Forelimb muscle (tissue), 1 donor: Measurements from ENCODE around the gene SAMD4A. TPM values are rescaled to one million over a fixed set of nuclear protein-coding genes. Genes with fewer than 3 reads are reported as not detected.

Source experiments
- DNase-seq: peaks from one replicate; pipeline ENCODE4 v3.0.0-alpha.2; 2013; ENCODE audit warnings: low read depth
- polyA plus RNA-seq: library from polyadenylated mRNA; unstranded; fragments of 120-200 nt; gene quantifications from one replicate; pipeline ENCODE4 v1.2.1, GENCODE V29; 2013; ENCODE audit not compliant: insufficient read length

SAMD4A gene
- polyA plus RNA-seq, 1 donor: 65.1 TPM

DNA sequence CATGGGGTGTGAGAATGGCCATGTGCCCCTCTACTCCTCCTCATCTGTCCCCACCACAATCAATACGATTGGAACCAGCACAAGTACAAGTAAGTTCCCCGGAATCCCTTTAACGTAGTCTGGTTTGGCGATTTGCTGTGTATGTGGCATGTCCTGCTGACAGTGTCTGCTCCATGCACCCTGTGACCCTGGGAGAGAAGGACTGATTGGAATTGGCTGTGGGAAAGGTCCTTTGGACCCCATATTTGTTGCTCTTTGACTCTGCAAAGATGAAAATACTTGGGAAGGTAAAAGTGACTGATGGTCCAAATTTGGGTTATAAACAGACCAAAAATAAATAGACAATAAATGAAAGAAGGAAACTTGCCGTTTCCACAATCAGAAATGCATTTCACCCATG is 135.6 kb downstream of the SAMD4A start:
- DNase-seq: no peak

DNA sequence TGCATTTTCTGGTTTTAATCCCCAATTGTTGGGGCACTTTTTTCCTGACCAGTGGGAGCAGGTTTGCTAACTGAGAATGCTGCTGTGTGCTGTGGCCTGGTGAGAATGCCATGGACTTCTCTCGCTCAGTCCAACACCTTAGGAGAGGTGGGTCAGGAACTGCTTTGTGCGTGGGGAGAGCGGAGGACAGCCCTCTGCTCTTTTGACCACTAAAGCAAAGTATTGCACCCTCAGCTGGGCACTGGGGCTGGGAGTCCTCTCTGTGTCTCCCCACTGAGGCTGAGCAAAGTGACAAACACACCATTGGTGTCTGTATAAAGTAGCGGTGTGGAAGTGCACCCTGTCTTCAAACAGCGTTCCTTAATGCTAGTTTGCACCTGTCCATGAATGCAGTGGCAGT is 136.2 kb downstream of the SAMD4A start:
- no peak for DNase-seq

DNA sequence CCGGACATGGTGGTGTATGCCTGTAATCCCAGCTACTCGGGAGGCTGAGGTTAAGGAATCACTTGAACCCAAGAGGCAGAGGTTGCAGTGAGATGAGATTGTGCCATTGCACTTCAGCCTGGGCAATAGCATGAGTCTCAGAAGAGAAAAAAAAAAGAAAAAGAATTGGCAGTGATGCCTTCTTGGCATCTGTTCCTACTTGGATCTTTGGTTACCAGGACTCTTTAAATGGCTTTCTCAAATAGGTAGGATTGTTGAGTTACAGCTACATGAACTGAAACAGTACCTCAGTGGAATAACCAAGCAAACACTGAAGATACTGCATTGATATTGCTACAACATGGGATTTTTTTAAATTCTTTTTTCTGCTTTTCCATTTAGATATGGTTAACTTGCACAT is 136.8 kb downstream of the SAMD4A start:
- DNase-seq: no peak

- no peak for DNase-seq
Observed at GRCh38 chr14:54704768-54705167, 137.8 kb downstream of the SAMD4A start.

DNA sequence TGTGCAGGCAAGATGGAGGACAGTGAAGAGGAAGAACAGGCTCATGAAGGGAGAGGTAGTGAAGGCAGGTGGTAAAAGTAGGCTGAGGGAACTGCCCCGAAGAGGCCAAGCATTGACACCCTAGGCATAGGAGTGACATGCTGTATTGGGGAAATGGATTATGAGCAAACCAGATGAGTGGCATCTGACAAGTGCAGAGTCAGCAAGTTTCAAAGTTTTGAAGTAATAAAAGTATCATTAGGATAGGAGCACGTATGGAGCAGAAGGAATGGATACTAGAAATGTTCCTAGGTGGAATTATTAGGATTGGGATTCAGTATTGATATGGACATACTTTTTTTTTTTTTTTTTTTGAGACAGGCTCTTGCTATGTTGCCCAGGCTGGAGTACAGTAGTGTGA is 139.8 kb downstream of the SAMD4A start:
- no peak for DNase-seq

DNA sequence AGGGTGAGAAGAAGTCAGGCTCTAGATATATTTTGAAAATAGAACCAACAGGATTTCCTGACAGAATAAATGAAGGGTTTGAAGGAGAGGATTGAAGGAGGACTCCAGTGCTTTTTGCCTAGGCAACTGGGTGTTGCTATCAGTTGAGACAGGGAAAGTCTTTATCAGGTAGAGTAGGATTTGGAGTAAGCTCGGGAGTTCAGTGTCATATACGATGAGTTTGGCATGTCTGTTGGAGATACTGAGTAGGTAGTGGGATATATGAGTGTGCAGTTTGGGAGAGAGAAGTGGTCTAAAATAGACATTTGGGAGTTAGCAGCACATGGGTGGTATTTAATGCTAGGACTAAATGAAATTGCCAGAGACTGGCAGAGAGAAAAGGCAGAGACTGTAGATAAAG is 141.2 kb downstream of the SAMD4A start:
- no peak for DNase-seq

GRCh38 chr14:54708982-54709381 is 142.1 kb downstream of the SAMD4A start:
- no peak for DNase-seq

- no peak for DNase-seq
Observed at GRCh38 chr14:54709444-54709843, 142.5 kb downstream of the SAMD4A start.

DNA sequence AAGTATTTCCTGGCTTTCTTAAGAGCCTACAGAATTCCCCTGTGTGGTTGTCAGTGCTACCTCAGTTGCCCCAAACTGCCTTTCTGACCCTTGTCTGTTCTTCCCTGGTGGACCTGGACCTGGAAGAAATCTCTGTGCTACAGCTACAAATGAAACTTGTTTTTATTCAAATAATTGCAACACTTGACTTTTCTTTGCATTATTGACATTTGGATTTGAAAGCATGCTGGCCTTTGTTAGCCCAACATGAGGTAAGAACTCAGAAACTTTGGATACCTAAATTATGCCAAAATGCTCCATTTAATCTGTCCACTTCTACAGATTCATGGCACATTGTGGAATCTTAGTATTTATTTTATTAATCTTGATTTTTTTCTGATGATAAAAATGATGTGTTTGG is 142.9 kb downstream of the SAMD4A start:
- DNase-seq: no peak

DNA sequence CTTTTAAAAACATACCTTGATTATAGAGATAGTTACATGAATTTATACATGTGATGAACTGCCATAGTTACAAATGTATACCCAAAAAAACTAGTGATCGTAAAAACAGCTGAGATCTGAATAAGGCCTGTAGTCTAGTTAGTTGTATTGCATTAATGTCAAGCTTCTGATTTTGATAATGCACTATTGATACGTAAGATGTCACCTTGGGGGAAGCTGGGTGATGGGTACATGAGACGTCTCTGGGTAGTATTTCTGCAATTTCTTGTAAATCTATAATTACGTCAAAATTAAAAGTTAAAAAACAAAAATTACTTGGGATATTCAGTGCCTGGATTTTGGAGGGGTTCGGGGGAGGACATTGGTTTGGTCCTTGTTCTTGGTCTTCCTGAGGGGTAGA is 144.4 kb downstream of the SAMD4A start:
- no peak for DNase-seq

DNA sequence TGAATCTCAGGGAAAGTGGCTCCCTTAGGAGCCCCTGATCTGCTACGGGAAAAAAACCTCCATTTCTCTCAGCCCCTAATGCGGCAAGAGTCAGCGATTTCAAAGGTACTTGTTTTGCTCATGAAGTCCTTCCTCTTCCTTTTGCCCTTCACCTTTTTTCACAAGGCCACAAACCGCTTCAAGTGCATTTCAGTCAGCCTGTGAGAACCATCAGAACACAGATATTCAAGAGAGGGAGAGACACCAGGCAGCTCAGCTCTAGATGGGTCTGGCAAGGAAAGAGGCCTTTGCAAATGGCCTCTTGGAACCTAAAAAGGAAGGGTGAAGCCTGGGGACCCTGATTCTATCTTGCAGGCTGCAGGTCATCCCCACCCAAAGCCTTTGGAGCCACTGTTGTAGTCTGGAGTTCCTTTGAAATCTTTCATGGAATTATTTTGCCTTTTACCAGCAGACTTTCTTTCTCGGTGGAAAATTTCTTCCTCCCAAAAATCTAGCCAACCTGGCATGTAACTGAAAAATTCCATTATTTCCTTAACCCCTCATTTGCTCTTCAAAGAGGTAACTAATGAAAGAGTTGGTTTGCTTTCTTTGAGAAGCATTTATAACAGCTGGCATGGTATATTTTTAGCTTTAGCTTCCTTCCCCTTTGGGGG is 145.0 kb downstream of the SAMD4A start:
- no peak for DNase-seq

GRCh38 chr14:54712465-54713200 is 145.7 kb downstream of the SAMD4A start:
- DNase-seq: no peak

DNA sequence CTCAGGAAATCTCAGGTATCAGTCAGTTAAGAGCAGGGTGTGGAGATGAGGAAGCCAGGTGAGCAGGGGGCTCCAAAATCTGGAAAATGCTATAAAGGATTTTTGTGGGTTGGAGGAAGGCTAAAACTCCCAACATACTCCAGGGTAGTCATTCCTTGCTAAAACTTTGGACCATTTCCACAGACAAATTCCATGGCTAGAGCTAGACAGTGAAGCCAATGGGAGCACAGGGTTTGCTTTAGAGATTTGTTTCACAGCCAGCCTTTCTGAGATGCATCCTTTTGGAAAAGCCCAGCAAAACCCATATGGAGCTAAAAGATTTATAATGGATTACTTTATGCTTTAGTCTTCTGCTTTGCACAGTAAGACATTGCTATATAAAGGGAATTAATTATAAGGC is 146.5 kb downstream of the SAMD4A start:
- DNase-seq: no peak

GRCh38 chr14:54715239-54715638 is 148.3 kb downstream of the SAMD4A start:
- DNase-seq: no peak

- no peak for DNase-seq
Observed at GRCh38 chr14:54715811-54716210, 148.9 kb downstream of the SAMD4A start.

DNA sequence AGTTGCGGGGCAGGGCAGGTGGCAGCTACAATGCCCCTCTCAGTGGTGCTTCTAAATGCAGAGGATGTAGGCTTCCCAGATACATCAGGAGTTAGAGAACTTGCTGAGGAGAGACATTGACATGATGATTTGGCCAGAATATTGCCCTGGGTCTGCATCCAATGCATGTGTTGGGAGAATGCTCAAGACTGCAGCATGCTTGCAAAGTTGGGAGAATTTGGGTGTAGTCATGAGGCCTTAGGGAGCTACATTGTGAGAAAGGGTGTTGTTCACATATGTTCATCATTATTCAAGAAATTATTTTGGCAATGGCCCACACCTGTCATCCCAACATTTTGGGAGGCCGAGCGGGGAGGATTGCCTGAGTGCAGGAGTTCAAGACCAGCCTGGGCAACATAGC is 149.9 kb downstream of the SAMD4A start:
- no peak for DNase-seq

- no peak for DNase-seq
Observed at GRCh38 chr14:54718046-54718445, 151.1 kb downstream of the SAMD4A start.

DNA sequence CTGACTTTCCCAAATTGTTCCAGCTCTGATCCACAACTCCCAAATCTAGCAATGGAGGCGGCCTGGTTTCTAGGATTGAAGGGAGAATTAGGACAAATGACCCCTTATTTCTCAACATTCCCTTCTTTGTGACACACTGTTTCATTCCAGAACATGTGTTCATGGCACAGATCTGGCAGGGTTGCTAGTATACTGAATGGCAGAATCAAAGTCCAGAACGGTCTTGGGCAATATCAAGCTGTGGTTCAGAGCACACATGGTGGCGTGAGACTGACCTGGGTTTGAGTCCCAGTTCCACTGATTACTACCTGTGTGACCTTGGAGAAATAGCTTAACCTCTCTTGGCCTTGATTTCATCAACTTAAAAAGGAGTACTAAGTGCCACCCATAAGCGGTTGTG is 152.5 kb downstream of the SAMD4A start:
- DNase-seq: no peak

- no peak for DNase-seq
Observed at GRCh38 chr14:54722791-54723432, 156.0 kb downstream of the SAMD4A start.

DNA sequence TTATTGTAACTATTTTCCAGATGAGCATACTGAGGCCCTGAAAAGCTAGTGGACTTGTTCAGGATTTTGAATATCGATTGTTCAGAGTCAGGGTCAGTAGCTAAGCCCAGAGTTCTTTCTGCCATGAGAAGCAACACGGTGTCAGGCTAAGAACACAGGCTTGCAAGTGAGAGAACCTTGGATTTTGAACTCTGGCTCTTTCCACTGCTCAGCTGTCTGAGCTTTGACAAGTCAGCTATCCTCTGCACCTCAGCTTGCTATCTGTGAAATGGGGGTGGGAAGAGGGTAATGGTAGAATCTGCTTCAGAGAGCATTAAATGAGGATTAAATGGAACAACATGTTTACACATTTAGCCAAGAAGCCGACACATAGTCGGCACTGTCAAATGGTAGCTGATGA is 157.2 kb downstream of the SAMD4A start:
- DNase-seq: no peak

GRCh38 chr14:54724676-54725325 is 157.9 kb downstream of the SAMD4A start:
- no peak for DNase-seq

DNA sequence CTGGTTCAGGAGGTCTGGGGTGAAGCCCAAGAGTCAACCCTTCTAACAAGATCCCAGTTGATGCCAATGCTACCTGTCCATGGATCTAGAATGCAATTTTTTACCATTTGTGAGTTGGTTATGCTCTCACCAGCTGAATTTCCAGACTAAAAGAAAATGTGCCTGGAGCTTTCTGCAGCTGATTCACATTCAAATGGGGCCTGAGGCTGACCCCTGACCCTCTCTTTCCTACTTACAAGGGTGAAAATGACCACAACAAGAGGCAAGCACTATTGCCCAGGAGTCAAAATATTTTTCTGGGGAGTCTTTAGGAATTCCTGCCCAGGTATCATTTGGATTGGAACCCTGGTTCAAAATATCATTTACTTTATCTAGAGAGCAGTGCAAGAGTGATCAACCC is 159.1 kb downstream of the SAMD4A start:
- DNase-seq: no peak

DNA sequence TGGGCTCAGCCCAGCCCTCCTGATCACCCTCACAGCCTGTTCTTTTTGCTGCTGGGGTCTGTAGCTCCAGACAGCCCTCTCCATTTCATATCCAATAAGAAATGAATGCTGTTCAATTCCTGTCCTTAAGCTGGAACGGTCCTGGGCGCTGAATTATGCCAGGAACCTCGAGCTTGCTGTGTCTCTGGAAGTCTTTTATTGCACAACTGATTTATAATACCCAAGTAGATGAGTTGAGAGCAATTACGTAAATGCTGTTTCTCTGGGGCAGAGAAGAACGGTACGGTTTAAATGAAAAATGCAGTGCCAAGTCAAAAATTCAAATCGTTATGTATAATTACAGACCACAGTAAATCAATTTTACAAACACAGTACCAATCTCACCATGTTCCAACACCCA is 161.0 kb downstream of the SAMD4A start:
- no peak for DNase-seq
